Effector memory CD8-positive, alpha-beta T cell (primary cell): ENCODE results near the gene EXOC6.

Experiments
- ATAC-seq: fragments of 150-1000 bp; cut with Tn5 transposase; replicated peaks from 2 replicates; pipeline ENCODE4 v1.10.0; 2021; ENCODE audit warnings: mild to moderate bottlenecking, moderate library complexity
- DNase-seq, 3 experiments: peaks; one replicate each; pipeline ENCODE4 v3.0.0; 2021
- H3K27ac Mint-ChIP-seq, 2 donors: one replicate each; pipeline ENCODE4 v1.8.0; 2022; ENCODE audit warnings: mild to moderate bottlenecking in 2 of 2, mixed read lengths in 2 of 2, moderate library complexity in 2 of 2
- H3K27me3 Mint-ChIP-seq, 2 donors: one replicate each; pipeline ENCODE4 v1.8.0; 2022; ENCODE audit warnings: mixed read lengths in 2 of 2
- H3K36me3 Mint-ChIP-seq: one replicate; pipeline ENCODE4 v1.8.0; 2022; ENCODE audit warnings: mild to moderate bottlenecking, moderate library complexity, mixed read lengths; ENCODE audit not compliant: insufficient read depth
- H3K4me1 Mint-ChIP-seq, 2 donors: one replicate each; pipeline ENCODE4 v1.8.0; 2022; ENCODE audit warnings: low read depth in 2 of 2, mixed read lengths in 2 of 2
- H3K4me3 Mint-ChIP-seq, 2 donors: one replicate each; pipeline ENCODE4 v1.8.0; 2022; ENCODE audit warnings: mild to moderate bottlenecking in 2 of 2, mixed read lengths in 2 of 2, moderate library complexity in 2 of 2
- H3K9me3 Mint-ChIP-seq, 2 donors: one replicate each; pipeline ENCODE4 v1.8.0; 2022; ENCODE audit warnings: mixed read lengths in 2 of 2

EXOC6 gene

GRCh38 chr10:92991513-92991912 lies 143.2 kb downstream of the EXOC6 start:
- no peaks in the 10 kb centered on the region for H3K36me3 Mint-ChIP-seq
- no peak overlapping the region for H3K27ac Mint-ChIP-seq
- H3K9me3 Mint-ChIP-seq: no peaks in the 10 kb centered on the region
- no peaks in the 10 kb centered on the region for H3K27me3 Mint-ChIP-seq
- H3K4me1 Mint-ChIP-seq: peaks cover 3 to 4% of the 10 kb centered on the region in 2 donors
- no peak overlapping the region for H3K4me3 Mint-ChIP-seq
- DNase-seq (no peak), ATAC-seq (no peak)

GRCh38 chr10:92993699-92994272 lies 145.5 kb downstream of the EXOC6 start:
- peaks cover 3 to 4% of the 10 kb centered on the region in 2 donors for H3K4me1 Mint-ChIP-seq

GRCh38 chr10:92995509-92995908 lies 147.2 kb downstream of the EXOC6 start:
- H3K36me3 Mint-ChIP-seq: peaks cover 4% of the 10 kb centered on the region
- no peak overlapping the region for H3K4me3 Mint-ChIP-seq
- H3K4me1 Mint-ChIP-seq: peaks cover 3 to 4% of the 10 kb centered on the region in 2 donors
- no peak overlapping the region for H3K27ac Mint-ChIP-seq
- no peak for ATAC-seq
- no peak for DNase-seq
- H3K27me3 Mint-ChIP-seq: no peaks in the 10 kb centered on the region
- H3K9me3 Mint-ChIP-seq: no peaks in the 10 kb centered on the region

More at GRCh38 chr10:92993699-92994272, 145.5 kb downstream of the EXOC6 start:
- Mint-ChIP-seq H3K9me3 (no peaks in the 10 kb centered on the region), H3K36me3 (peaks cover 4% of the 10 kb centered on the region), H3K27ac (no peak overlapping the region), H3K27me3 (no peaks in the 10 kb centered on the region), H3K4me3 (no peak overlapping the region)
- no peak for ATAC-seq
- DNase-seq: no peak

GRCh38 chr10:92997620-92998019 lies 149.3 kb downstream of the EXOC6 start:
- Mint-ChIP-seq H3K36me3 (peaks cover 4% of the 10 kb centered on the region), H3K9me3 (no peaks in the 10 kb centered on the region), H3K27me3 (no peaks in the 10 kb centered on the region), H3K4me3 (no peak overlapping the region), H3K4me1 (peaks cover 3 to 4% of the 10 kb centered on the region in 2 donors), H3K27ac (no peak overlapping the region)
- ATAC-seq: no peak
- DNase-seq: no peak

GRCh38 chr10:92999191-92999590 lies 150.9 kb downstream of the EXOC6 start:
- no peak for DNase-seq
- Mint-ChIP-seq H3K4me3 (no peak overlapping the region), H3K9me3 (no peaks in the 10 kb centered on the region), H3K36me3 (peaks cover 4% of the 10 kb centered on the region), H3K4me1 (no peaks in the 10 kb centered on the region), H3K27me3 (no peaks in the 10 kb centered on the region), H3K27ac (no peak overlapping the region)
- no peak for ATAC-seq

- Mint-ChIP-seq H3K4me3 (no peak overlapping the region), H3K27me3 (no peaks in the 10 kb centered on the region), H3K27ac (no peak overlapping the region), H3K36me3 (no peaks in the 10 kb centered on the region), H3K9me3 (no peaks in the 10 kb centered on the region), H3K4me1 (no peaks in the 10 kb centered on the region)
- DNase-seq: no peak
- no peak for ATAC-seq
Observed at GRCh38 chr10:93006435-93007039, 158.2 kb downstream of the EXOC6 start.

GRCh38 chr10:93015722-93016121 lies 167.4 kb downstream of the EXOC6 start:
- no peak for DNase-seq
- Mint-ChIP-seq H3K36me3 (peaks cover 20% of the 10 kb centered on the region), H3K9me3 (no peaks in the 10 kb centered on the region), H3K4me3 (no peak overlapping the region), H3K4me1 (no peaks in the 10 kb centered on the region), H3K27ac (no peak overlapping the region), H3K27me3 (no peaks in the 10 kb centered on the region)
- ATAC-seq: no peak

GRCh38 chr10:93023013-93023650 lies 174.8 kb downstream of the EXOC6 start:
- Mint-ChIP-seq H3K27ac (no peak overlapping the region), H3K36me3 (peaks cover 3% of the 10 kb centered on the region), H3K4me3 (no peak overlapping the region), H3K4me1 (peaks cover 0 to 2% of the 10 kb centered on the region in 2 donors), H3K27me3 (no peaks in the 10 kb centered on the region), H3K9me3 (no peaks in the 10 kb centered on the region)
- no peak for DNase-seq
- no peak for ATAC-seq

- DNase-seq (no peak), ATAC-seq (no peak)
- Mint-ChIP-seq H3K36me3 (peaks cover 3% of the 10 kb centered on the region), H3K9me3 (no peaks in the 10 kb centered on the region), H3K4me3 (no peak overlapping the region), H3K27ac (no peak overlapping the region), H3K27me3 (no peaks in the 10 kb centered on the region), H3K4me1 (peaks cover 0 to 2% of the 10 kb centered on the region in 2 donors)
Observed at GRCh38 chr10:93026072-93026471, 177.8 kb downstream of the EXOC6 start.

GRCh38 chr10:93027508-93027907 lies 179.2 kb downstream of the EXOC6 start:
- H3K27ac Mint-ChIP-seq: no peak overlapping the region
- no peak overlapping the region for H3K4me3 Mint-ChIP-seq
- H3K9me3 Mint-ChIP-seq: no peaks in the 10 kb centered on the region
- no peaks in the 10 kb centered on the region for H3K27me3 Mint-ChIP-seq
- no peak for DNase-seq
- ATAC-seq: no peak
- H3K4me1 Mint-ChIP-seq: peaks cover under 1 to 2% of the 10 kb centered on the region in 2 donors
- H3K36me3 Mint-ChIP-seq: no peaks in the 10 kb centered on the region

GRCh38 chr10:93028883-93029282 lies 180.6 kb downstream of the EXOC6 start:
- no peak for DNase-seq
- Mint-ChIP-seq H3K4me3 (no peak overlapping the region), H3K36me3 (no peaks in the 10 kb centered on the region), H3K4me1 (peaks cover 2 to 4% of the 10 kb centered on the region in 2 donors), H3K27me3 (no peaks in the 10 kb centered on the region), H3K27ac (no peak overlapping the region), H3K9me3 (no peaks in the 10 kb centered on the region)
- ATAC-seq: no peak

- Mint-ChIP-seq H3K36me3 (no peaks in the 10 kb centered on the region), H3K9me3 (no peaks in the 10 kb centered on the region), H3K4me1 (peaks cover 2 to 4% of the 10 kb centered on the region in 2 donors), H3K4me3 (no peak overlapping the region), H3K27me3 (no peaks in the 10 kb centered on the region), H3K27ac (no peak overlapping the region)
- ATAC-seq (no peak), DNase-seq (no peak)
Observed at GRCh38 chr10:93030409-93030808, 182.1 kb downstream of the EXOC6 start.

- Mint-ChIP-seq H3K4me3 (no peak overlapping the region), H3K27ac (no peak overlapping the region), H3K36me3 (no peaks in the 10 kb centered on the region), H3K27me3 (no peaks in the 10 kb centered on the region), H3K9me3 (no peaks in the 10 kb centered on the region), H3K4me1 (peaks cover 0 to 4% of the 10 kb centered on the region in 2 donors)
- ATAC-seq (no peak), DNase-seq (no peak)
Observed at GRCh38 chr10:93032105-93032808, 183.9 kb downstream of the EXOC6 start.

GRCh38 chr10:93032809-93033137 lies 184.5 kb downstream of the EXOC6 start:
- Mint-ChIP-seq H3K4me1 (peaks cover 0 to 4% of the 10 kb centered on the region in 2 donors), H3K27ac (no peak overlapping the region), H3K27me3 (no peaks in the 10 kb centered on the region), H3K9me3 (no peaks in the 10 kb centered on the region), H3K4me3 (no peak overlapping the region), H3K36me3 (peaks cover 2% of the 10 kb centered on the region)
- DNase-seq (no peak), ATAC-seq (no peak)
